Neuron (in vitro differentiated cells): ENCODE data around the gene DNAJB12.

Experiments
- H2AFZ ChIP-seq: one replicate; pipeline ENCODE4 v1.6.1; 2013; ENCODE audit warnings: low read depth, mild to moderate bottlenecking, inconsistent platforms, low read length, moderate library complexity
- H3K27me3 ChIP-seq: one replicate; pipeline ENCODE4 v1.6.1; 2013; ENCODE audit warnings: low read length; ENCODE audit not compliant: insufficient read depth
- H3K36me3 ChIP-seq: one replicate; pipeline ENCODE4 v1.6.1; 2013; ENCODE audit warnings: low read length; ENCODE audit not compliant: insufficient read depth
- H3K4me1 ChIP-seq: one replicate; pipeline ENCODE4 v1.6.1; 2013; ENCODE audit warnings: low read length; ENCODE audit not compliant: insufficient read depth
- H3K4me3 ChIP-seq: 2 replicates; pipeline ENCODE4 v1.5.1; 2013; ENCODE audit warnings: mild to moderate bottlenecking, low read length, moderate library complexity
- H3K9me3 ChIP-seq: one replicate; pipeline ENCODE4 v1.6.1; 2013; ENCODE audit warnings: low read length

The DNAJB12 gene

DNA sequence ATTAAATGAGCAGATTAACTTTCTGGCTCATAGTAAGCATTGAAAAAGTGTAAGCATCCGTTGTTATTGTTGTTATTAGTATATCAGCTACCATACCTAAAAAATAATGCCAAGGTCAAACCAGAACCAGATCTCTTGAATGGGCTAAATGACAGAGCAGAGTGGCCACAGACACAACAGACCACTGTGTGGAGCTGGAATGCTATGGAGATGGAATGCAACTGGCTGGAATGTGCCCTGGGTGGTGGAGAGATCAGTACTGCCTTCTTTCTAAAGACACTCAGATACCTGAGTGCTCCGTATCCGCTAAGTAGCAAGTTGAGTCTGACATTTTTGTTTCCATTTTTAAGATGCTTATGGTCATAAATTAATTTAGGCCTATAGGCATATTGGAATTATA is 20.5 kb upstream of the DNAJB12 start:
- H3K27me3 ChIP-seq: no peaks in the 10 kb centered on the region
- H3K36me3 ChIP-seq: peaks cover 2% of the 10 kb centered on the region
- no peak overlapping the region for H3K4me3 ChIP-seq
- no peaks in the 10 kb centered on the region for H3K9me3 ChIP-seq
- H3K4me1 ChIP-seq: peaks cover 6% of the 10 kb centered on the region
- H2AFZ ChIP-seq: no peak overlapping the region

DNA sequence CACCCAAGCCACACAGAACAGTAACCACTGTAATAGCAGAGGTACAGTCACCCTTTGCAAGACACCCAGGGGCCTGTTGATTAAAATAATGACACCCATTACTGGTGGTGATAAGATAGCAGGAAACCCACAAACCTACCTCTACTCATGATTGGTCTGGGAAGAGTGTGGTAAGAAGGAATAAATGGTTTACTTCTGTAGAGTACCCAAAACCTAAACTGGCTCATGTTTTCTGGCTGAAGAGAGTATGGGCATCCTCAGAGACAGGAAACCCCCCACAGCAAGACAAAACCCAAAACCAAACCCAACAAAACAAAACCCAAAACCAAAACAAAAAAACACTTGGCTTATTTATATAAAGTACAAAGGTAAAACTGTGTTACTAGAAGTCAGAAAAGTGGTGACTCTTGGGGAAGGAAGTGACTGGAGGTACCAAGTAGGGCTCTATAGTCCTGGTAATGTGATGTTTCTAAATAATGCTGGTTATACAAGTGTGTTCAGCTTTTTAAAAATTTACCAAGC is 15.5 kb upstream of the DNAJB12 start:
- Histone ChIP-seq H3K4me3 (no peak overlapping the region), H3K9me3 (no peaks in the 10 kb centered on the region), H3K27me3 (no peaks in the 10 kb centered on the region), H3K4me1 (peaks cover 4% of the 10 kb centered on the region), H2AFZ (no peak overlapping the region), H3K36me3 (peaks cover 15% of the 10 kb centered on the region)

DNA sequence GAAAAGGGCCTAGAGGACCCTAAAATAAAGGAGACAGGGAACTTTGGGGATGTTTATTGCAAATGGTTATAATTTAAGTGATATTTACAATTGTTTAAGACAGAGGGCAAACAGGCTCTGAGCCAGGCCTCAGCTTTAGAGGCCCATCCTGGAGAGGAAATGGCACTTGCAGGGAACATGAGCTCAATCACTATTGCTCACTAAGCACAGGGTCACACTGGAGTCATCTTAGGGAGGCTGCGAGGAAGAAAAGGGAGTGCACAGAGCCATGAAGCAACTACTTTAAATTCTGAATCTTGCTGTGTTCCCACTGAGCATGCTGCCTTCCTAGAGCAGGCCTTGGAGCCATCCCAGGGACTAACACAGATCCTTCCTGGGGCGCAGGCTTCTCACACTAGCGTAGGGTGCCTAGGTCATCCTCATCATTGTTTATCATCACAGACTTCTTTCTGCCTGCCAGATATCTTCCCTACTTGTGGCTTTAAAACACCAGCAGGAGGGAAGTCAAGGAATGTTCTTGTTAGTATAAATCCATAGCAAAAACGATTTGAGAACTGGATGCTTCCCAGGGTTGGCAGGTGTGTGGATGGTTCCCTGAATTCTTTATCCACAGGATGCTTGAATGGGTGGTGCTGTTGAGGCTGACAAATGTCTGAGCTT is 12.7 kb upstream of the DNAJB12 start:
- Histone ChIP-seq H2AFZ (no peak overlapping the region), H3K9me3 (no peaks in the 10 kb centered on the region), H3K4me1 (peaks cover 3% of the 10 kb centered on the region), H3K4me3 (no peak overlapping the region), H3K36me3 (peaks cover 15% of the 10 kb centered on the region), H3K27me3 (no peaks in the 10 kb centered on the region)

DNA sequence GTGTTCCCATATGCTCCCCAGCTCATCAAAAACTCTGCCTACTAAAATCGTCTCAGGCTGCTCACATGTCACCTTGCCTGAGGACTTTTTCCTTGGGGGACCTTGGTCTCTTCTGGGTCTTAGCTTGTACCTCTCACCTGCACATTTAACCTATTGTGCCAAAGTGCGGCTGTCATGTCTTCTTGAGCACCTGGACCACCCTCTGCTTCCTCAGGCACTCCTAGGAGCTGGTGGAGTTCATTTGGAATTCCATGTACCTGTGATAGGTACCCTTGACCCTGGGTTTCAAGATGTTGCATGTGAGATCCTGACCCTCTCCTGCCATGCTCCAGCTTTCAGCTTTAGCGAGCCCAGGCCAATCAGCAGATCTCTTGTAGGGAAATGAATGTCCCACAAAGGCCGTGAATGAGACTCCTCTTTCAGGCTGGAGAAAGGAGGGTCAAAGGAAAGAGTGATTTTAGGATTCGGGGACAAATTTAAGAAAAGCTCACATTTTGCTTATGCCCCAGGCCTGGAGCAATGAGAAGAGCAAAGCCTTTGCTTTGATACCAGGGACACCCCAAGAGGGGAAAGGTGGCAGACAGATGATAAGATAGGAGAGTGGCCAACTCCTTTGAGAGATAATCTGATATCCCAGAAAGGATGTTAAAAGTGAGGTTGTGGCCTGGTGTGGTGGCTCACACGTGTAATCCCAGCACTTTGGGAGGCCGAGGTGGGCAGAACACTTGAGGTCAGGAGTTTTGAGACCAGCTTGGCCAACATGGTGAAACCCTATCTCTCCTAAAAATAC is 10.6 kb upstream of the DNAJB12 start:
- H3K36me3 ChIP-seq: peaks cover 13% of the 10 kb centered on the region
- H3K4me1 ChIP-seq: peaks cover 3% of the 10 kb centered on the region
- no peaks in the 10 kb centered on the region for H3K27me3 ChIP-seq
- no peaks in the 10 kb centered on the region for H3K9me3 ChIP-seq
- no peak overlapping the region for H2AFZ ChIP-seq
- no peak overlapping the region for H3K4me3 ChIP-seq

DNA sequence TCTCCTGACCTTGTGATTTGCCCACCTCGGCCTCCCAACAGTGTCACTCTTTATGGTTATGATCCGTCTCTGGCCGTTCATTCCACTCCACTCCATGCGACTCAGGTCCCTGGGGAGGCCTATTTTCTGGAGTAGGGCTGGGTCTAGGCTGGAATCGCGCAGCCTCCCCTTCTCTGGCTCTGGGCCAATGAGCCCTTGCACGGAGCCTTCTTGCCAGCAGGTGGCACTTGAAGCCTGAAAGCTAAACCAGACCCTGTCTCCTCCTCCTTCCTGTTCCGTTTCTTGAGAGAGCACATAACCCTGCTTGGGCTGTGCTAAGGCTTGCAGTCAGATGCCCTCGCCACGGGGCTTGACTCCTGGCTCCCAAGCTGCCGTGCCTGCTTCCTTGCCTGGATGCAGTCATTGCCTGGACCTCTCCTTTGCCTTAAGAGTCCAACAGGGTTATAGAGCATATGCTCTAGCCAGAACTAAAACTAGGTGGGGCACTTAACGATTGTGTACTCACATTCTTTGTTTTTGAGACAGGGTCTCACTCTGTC is 9.6 kb upstream of the DNAJB12 start:
- Histone ChIP-seq H3K27me3 (no peaks in the 10 kb centered on the region), H3K9me3 (no peaks in the 10 kb centered on the region), H3K4me1 (peaks cover 3% of the 10 kb centered on the region), H2AFZ (no peak overlapping the region), H3K4me3 (no peak overlapping the region), H3K36me3 (peaks cover 13% of the 10 kb centered on the region)

DNA sequence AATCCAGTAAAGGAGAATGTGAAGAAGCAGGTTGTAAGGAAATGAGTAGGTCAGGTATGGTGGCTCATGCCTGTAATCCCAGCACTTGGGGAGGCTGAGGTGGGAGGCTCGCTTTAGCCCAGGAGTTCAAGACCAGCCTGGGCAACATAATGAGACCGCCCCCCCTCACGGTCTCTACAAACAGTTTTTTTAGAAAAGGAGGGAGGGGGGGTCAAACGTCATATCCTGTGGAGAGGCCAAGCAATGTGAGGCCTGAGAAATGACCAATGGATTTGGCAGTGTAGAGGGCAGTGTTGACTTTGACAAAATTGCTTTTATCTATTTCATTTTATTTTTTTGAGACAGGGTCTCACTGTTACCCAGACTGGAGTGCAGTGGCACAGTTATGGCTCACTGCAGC is 2.3 kb upstream of the DNAJB12 start:
- Histone ChIP-seq H3K4me3 (no peak overlapping the region), H3K9me3 (no peaks in the 10 kb centered on the region), H3K27me3 (no peaks in the 10 kb centered on the region)

DNA sequence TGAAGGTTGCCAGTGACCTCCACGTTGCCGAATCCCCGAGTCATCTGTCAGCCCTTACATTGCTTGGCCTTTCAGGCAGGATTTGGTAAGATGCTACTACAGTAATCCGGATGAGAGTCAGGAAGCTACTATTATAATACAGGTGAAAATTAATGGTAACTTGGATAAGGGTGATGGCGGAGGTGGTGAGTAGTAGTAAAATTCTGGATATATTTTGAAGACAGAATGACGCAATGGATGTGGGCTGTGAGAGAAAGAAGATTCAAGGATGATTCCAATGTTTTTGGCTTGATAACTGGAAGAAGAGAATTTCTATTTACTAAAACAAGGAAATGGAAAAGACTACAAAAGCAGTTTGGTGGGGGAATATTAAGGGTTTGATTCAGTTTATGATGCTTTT is 1.4 kb upstream of the DNAJB12 start:
- Histone ChIP-seq H2AFZ (no peak overlapping the region), H3K27me3 (no peaks in the 10 kb centered on the region), H3K4me3 (no peak overlapping the region), H3K36me3 (peaks cover 5% of the 10 kb centered on the region), H3K4me1 (peaks cover 13% of the 10 kb centered on the region), H3K9me3 (no peaks in the 10 kb centered on the region)

More for the DNA sequence above, 2.3 kb upstream of the DNAJB12 start:
- no peak overlapping the region for H2AFZ ChIP-seq
- peaks cover 5% of the 10 kb centered on the region for H3K36me3 ChIP-seq
- peaks cover 13% of the 10 kb centered on the region for H3K4me1 ChIP-seq

DNA sequence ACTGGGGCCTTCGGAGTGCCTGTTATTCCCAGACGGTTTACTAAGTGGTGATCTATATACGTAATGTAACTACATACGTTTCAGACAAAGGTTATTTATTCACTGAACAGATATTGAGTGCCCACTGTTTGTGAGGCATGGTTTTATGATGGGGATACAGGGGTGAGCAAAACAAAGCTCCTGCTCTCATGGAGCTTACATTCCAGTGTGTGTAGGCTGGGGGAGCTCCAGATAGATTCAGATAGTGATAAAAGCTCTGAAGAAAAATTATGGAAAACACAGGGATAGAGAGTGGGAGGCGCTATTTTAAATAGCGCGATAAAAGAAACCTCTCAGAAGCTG is 466 bp upstream of the DNAJB12 start:
- peaks cover 10% of the 10 kb centered on the region for H3K36me3 ChIP-seq

DNA sequence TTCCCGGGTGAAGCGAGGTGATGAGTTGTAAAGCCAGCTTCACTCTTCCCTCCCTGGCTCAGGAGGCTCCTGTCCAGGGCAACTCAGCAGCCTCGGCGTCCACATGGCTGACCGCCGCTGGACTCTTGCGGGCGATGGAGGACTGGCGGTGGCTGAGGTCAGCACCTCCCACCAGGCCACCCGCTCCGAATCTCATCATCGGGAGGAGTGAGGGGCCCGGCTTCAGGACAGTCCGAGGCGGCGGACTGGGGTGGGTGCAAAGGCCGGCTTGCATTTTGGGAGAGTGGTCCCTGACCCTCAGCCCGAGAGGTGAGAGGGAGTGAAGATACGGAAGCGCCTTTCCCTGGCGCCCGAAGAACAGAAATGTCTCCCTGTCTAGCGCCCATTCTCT is 759 bp downstream of the DNAJB12 start:
- H3K4me1 ChIP-seq: peaks cover 13% of the 10 kb centered on the region
- peak overlapping the region; percentile 95 for H3K4me3 ChIP-seq
- H3K9me3 ChIP-seq: no peaks in the 10 kb centered on the region
- H3K27me3 ChIP-seq: no peaks in the 10 kb centered on the region
- H2AFZ ChIP-seq: peak overlapping the region; percentile 66
- H3K36me3 ChIP-seq: peaks cover 14% of the 10 kb centered on the region

More for the DNA sequence above, 466 bp upstream of the DNAJB12 start:
- Histone ChIP-seq H3K9me3 (no peaks in the 10 kb centered on the region), H3K4me3 (peak overlapping the region; percentile 95), H3K4me1 (peaks cover 13% of the 10 kb centered on the region), H3K27me3 (no peaks in the 10 kb centered on the region), H2AFZ (peak overlapping the region; percentile 39)

DNA sequence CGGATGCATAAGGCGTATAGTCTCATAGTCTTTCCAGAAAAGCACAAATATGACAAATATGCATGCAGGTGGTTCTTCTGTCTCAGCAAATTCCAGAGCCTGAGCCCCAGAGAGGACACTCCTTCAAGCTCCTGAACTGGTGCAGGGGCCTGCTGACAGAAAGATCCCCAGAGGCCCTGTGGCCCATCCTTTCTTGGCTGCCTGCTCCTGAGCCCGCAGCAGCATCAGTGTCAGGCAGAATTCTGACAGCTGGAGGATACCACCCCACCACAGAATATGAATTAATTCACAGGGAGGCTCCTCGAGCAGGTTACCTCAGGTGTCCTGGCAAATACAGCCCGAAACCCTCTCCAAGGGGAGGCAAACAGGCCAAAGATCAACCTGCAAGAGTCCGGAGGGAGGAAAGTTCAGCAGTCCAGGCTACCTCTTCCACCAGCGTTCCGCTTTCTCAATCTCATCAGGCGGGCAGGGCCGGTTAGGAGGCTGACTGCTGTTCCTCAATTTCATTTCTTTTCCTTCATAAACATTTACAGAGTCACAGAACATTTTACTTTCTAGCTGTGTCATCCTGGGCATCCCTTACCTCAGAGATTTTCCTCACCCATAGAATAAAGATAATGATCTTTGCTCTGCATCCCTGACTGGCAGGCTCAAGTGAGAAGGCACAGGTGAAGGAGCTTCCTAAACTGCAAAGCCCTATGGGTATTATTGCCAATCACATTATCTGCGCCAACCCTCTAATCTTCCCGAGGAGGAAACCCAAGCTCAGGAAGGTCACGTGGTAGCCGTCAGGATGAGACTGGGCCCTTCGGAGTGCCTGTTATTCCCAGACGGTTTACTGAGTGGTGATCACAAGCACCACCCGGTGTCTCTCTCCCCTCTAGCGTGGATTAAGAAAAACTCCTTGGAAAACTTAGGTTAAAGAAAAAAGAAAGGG is 1.4 kb downstream of the DNAJB12 start:
- no peaks in the 10 kb centered on the region for H3K9me3 ChIP-seq
- peaks cover 20% of the 10 kb centered on the region for H3K36me3 ChIP-seq
- no peaks in the 10 kb centered on the region for H3K27me3 ChIP-seq
- peak overlapping the region; percentile 66 for H2AFZ ChIP-seq
- H3K4me1 ChIP-seq: peaks cover 13% of the 10 kb centered on the region
- peak overlapping the region; percentile 95 for H3K4me3 ChIP-seq

DNA sequence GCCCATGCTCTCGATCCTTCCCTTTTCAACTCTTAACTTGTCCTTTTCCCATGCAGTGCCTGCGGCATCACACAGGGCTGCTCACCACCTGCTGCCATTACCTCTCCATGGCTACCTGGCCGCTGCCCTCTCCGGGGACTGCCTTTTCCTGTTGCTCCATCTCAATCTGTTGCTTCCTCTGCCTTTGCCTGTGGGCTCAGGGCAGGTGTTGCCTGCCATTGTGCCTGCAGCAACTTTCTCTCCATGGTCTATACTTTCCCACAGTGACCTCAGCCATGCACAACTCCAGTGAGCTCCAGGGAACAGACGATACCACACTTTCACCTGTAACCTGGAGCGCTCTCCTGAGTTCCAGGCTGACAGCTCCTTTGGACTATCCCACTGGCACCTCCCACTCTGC is 3.2 kb downstream of the DNAJB12 start:
- peaks cover 13% of the 10 kb centered on the region for H3K4me1 ChIP-seq
- no peak overlapping the region for H3K4me3 ChIP-seq
- H2AFZ ChIP-seq: no peak overlapping the region
- no peaks in the 10 kb centered on the region for H3K9me3 ChIP-seq
- H3K36me3 ChIP-seq: peaks cover 22% of the 10 kb centered on the region
- H3K27me3 ChIP-seq: no peaks in the 10 kb centered on the region

DNA sequence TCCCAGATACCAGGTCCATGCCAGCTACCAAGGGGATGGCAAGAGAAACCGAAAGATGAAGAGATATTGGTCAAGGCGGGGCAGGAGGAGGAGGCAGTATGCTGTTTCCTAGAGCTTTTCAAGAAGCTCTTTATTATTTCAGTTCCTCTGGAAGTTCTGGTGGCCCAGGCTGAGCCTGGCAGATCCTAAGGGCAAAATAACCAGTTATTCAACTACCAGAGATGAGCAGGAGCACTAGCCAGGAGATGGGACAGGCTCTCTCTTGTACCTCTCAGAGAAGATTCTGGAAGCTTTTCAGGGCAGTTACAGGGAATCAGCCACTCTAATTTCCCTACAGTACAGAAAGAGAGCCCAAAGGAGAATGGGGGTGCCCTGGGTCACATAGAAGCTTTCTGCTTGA is 5.3 kb downstream of the DNAJB12 start:
- Histone ChIP-seq H3K27me3 (no peaks in the 10 kb centered on the region), H3K9me3 (no peaks in the 10 kb centered on the region), H3K4me3 (no peak overlapping the region), H2AFZ (no peak overlapping the region), H3K4me1 (peaks cover 13% of the 10 kb centered on the region), H3K36me3 (peaks cover 28% of the 10 kb centered on the region)
